Measurements from ENCODE around the gene CEBPE.

The CEBPE gene

GRCh38 chr14:23102801-23103200 is 16.3 kb downstream of the CEBPE start:
- DNase-seq (ENCODE audit: low spot score) = no peak

DNA sequence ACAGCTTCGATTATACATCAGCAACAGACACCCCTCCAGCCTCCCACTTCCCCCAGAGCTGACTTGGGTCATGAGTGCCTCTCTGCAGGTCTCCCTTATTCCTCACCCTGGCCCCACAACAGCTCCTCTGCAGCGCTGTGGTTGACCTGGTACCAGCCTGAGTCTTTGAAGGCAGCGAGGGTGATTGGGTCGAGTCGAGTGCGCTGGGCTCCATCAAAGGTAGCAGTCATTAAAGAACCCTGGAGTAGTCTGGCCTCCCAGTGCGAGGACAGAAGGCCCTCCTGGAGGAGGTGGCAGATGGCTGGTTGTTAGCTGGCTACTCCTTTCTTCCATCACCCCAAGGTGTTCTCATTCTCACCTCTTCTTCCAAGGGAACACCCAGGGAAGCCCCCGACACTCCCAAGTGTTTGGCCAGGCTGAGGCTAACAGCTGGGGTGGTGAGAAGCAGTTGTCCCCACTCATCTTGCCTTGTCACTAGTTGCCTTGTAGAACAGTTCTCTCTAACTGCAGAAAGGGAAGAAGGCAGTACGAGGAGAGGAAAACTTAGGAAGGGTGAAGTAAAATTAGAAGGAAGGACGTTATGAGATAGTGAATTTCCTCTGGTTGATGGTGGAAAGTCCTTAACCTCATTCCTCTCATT is 16.9 kb downstream of the CEBPE start:
- DNase-seq (ENCODE audit: low spot score) = no peak

DNA sequence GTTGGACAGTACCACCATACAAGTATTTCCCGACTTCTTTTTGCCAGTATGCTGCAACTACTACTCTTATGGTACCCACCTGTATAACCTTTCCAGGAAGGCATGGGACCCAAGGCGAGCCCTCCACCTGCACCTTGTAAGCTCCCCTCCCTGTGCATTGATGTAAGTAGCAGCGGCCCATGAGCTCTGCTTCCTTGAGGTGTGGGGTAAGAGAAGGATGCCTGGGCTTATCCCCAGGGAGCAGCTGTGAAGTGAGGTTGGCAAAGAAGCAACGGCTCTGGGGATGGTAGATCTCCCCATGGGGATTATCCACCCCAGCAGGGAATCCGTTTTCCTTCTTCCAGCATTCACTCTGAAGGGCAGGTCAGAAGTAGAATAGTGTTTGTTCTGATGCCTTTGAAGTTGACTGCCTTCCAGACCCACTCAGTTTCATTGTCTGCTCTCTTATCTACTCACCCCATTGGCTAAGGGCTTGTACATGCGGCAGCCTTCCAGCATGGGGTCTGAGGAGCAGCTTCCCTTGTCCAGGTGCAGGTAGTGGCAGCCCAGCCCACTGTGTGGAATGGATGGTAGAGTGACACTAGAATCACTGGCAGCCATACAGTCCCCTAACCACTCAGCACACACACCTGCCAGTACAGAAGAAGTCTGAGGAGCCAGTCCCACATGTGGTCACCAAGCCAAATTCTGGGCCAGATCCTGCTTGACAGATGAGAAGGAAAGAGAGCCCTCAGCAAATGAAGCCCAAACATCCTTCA is 17.7 kb downstream of the CEBPE start:
- DNase-seq (ENCODE audit: low spot score) = no peak

- DNase-seq (ENCODE audit: low spot score) = no peak
Measured at GRCh38 chr14:23099212-23099861, 19.7 kb downstream of the CEBPE start.

DNA sequence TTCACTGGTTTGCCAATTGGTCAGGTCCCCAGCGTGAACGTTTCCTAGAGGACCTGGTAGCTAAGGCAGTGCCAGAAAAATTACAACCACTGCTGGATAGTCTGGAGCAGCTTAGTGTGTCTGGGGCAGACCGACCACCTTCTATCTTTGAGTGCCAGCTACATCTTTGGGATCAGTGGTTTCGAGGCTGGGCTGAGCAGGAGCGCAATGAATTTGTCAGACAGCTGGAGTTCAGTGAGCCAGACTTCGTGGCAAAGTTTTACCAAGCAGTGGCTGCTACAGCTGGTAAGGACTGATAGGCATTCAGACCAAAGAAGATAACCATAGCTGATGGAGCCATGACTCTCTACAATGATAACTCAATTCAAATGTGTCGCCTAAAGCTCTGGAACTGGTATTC is 21.3 kb downstream of the CEBPE start:
- DNase-seq (ENCODE audit: low spot score) = no peak

GRCh38 chr14:23095196-23096108 is 23.6 kb downstream of the CEBPE start, which contains the start of gene C14orf119:
TSS of gene C14orf119 (plus strand) at chr14:23095505. CDS start at chr14:23097659, 2,154 bp downstream.
- peak; percentile 100 for DNase-seq (ENCODE audit: low spot score)

- DNase-seq (ENCODE audit: low spot score) = peak; percentile 84
Measured at GRCh38 chr14:23094666-23095195, 24.3 kb downstream of the CEBPE start, which contains the start of gene ACIN1. TSS of gene ACIN1 (minus strand) at chr14:23095136. CDS start at chr14:23095112, 24 bp downstream.

DNA sequence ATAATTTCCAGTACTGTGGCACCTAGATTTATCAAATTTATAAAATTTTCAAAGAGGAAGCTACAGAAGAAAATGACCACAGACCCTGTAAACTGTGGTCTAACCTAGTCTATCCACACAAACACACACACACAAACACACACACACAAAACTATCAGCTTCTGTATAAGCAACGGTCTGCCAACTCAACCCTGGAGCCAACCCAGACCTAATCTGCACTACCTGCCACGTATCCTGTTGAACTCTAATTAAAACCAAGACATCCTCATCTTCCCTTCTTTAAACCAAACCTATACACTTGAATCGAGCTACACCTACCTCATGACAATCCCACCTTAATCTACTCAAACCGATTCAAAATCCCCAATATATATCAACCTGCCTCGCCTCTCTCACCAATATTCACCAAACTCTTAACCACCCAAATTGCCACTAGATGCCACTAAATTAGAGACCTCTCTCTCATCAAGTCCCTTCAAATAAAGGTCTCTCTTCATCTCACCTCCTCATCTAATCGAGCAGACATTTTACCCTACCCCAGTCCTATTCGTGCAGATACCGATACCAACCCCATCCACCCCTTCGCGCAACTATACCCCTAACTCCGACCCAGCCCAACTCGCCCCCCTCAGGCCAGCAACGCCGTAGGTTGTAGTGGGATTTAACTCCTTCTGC is 24.9 kb downstream of the CEBPE start:
- DNase-seq (ENCODE audit: low spot score) = no peak

DNA sequence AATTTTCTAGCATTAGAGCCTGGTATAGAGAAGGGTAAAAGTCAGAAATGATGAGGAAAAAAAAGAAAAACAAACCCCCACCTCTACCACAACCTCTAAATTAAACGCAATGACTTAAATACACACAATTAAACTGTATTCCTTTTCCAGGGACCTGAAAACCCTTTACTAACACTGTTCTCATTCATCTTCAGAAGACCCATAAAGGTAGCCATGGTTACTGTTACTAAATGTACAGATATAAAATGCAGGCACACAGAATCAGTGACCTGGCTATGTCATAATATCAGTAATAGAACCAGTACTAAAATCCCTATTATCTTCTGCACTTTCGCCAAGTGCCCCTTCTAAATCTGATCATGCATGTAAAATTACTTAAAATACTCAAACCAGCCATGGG is 25.5 kb downstream of the CEBPE start:
- DNase-seq (ENCODE audit: low spot score) = no peak

DNA sequence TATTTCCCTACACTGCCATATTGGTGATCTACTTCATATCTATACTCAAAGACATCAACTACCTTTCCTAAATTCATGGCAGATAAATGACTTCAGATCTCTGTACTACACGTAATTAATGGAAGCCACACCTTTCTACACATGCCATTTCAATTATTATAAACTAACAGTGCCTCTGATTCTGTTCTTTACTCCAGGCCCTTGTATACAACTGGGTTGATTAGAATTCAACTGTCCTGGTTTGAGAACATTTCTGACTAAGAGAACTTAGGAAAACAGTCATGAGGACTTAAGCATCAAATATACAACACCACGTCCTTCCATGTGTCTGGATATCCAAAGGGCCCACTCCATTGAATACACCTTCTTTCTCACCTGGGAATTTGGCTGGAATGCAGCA is 26.0 kb downstream of the CEBPE start:
- DNase-seq (ENCODE audit: low spot score) = no peak

- no peak for DNase-seq (ENCODE audit: low spot score)
Measured at GRCh38 chr14:23091294-23092225, 27.5 kb downstream of the CEBPE start.

DNA sequence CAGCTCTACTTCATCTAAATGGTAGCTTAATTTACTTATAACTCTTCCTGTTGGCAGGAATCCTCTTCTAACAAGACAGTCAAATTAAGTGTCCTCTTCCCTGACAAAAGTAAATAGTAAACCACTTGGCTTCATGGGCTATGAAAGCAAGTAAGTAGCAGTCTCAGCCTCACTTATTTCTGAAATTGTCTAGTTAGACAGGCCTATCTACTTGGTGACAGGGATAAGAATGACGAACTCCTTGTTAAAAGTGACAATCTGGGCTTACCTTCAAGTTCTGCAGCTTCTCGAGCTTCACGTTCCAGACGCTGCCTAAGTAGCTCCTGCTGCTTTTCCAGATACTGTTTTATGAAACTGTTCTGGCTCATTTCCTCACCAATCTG is 28.8 kb downstream of the CEBPE start:
- no peak for DNase-seq (ENCODE audit: low spot score)

DNA sequence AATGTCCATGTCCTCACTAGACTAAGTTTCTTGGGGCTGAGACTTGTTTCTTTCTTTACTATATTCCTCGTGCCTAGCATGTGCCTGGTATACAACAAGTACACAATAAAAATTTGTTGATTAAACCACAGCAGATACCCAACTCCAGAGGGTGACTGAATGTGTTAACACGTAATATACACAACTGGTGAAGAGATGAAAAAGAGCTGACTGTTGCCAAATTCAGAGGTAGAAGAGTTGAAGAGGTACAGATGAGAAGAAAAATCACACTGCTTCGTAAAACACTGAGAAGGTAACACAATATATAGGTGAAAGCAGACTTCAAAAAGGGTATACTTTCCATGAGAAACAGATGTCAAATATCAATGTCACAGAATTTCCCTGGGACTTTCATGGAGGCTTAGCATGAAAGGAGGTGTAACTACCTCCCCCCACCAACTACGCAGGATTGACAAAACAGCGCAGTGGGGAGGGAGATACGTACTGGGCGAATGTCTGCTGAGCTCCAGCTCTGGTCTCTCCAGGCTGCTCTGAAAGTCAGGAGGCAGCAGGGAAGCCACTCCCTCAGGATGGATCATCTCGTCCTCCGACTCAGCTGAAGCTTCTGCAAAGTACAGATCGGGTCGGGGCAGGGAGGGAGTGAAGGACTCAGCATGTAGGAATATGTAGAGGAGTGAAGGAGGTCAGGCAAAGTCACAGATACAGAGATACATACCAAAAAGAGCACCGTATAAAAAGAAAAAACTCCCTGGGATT is 29.4 kb downstream of the CEBPE start:
- DNase-seq (ENCODE audit: low spot score) = no peak

GRCh38 chr14:23086565-23086964 is 32.5 kb downstream of the CEBPE start:
- no peak for DNase-seq (ENCODE audit: low spot score)

DNA sequence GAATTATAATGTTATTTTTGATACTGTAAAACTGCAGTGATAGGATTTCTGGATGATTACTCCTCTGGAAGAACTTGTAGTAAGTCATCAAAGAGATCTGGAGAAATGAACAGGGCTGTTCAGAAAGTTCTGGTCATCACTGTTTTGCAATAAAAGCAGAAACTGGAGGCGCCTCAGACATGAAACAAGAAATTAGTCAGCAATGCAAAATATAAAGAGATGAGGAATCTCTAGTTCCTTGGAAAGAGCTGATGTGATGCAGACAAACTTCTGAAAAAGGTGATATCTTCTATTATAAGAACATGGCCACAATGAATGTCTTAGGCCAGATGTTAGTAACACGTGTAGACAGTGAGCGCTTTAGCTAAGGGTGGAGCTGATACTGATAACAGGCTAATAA is 33.6 kb downstream of the CEBPE start:
- no peak for DNase-seq (ENCODE audit: low spot score)

DNA sequence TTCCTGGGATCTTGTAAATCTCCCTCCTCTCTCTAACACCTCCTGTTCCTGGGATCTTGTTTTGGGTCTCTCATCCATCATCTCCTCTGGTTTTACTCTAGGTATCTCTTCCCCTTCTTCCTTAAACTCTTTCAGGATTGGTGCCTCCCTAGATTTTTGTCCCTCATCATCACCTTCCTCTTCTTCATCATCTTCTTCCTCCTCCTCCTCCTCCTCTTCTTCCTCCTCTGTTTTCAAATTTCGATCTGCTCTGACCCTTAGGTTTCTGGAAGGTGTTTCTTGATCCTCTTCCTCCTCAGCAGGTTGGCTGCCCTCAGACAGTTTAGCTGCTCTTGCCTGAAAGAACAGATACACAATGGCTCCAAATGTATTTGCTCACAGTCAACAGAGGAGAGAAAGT is 38.6 kb downstream of the CEBPE start:
- no peak for DNase-seq (ENCODE audit: low spot score)

- DNase-seq (ENCODE audit: low spot score) = no peak
Measured at GRCh38 chr14:23079716-23080115, 39.3 kb downstream of the CEBPE start.

- DNase-seq (ENCODE audit: low spot score) = no peak
Measured at GRCh38 chr14:23078692-23079116, 40.4 kb downstream of the CEBPE start.

- DNase-seq (ENCODE audit: low spot score) = no peak
Measured at GRCh38 chr14:23077962-23078361, 41.1 kb downstream of the CEBPE start.

All from germinal center (tissue), 1 donor.